GM19455 (cell line): ENCODE measurements around the gene DOK6.

ENCODE experiments used
- ATAC-seq: cut with Tn5 transposase; IDR thresholded peaks from one replicate; pipeline ENCODE4 v1.9.1; 2021; ENCODE audit not compliant: unreplicated experiment

Gene DOK6

DNA sequence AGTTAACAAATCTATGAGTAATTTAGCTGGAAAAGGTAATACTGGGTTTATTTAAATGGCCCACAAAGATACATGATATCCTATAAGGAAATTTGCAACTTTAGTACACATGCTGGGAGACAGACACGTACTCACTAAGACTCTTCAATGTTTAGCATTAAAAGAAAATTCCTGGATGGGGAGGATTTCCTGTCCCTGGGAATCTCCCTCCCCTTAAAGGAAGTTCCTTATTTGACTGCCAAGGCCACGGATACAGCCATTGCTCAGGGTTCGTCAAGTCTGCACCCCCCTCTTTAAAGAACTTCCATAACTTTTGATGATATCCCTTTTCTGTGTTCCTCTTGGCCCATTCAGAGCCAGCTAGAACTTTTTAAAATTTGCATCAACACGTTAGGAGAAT, 279.4 kb downstream of the DOK6 start:
- no peak for ATAC-seq

DNA sequence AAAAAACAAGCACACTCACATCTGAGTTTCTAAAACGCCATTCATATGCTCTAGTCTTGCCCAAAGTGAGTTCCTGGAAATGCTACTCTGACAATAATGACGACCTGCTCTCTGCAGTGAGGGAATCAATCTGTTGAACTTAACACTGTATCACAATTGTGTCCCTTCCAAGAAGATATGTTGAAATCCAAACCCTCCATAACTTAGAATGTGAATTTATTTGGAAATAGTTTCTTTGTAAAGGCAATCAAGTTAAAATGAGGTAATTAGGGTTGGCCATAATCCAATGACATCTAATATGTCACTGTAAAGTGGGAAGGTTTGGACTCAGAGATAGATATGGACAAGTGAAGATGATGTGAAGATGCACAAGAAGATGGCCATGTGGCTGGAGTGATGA, 282.5 kb downstream of the DOK6 start:
- ATAC-seq, result no peak

DNA sequence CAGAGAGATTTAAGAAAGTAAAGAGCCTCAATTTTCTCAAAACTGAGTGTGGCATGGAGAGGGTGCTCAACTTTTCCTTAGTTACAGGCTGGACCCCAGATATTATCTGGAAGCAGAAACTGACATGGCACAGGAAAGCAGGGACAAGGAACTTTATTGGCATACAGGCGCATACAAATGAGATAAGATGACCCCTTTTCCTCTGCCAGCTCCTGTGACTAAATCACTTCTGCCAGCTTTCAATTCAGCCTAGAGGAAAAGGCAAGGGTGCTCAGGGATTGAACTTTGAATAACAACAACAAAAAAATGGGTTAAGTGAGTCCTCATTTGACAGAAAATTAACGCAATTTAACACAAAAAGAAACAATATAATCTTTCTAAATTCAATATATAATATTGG, 284.1 kb downstream of the DOK6 start:
- ATAC-seq, result no peak

DNA sequence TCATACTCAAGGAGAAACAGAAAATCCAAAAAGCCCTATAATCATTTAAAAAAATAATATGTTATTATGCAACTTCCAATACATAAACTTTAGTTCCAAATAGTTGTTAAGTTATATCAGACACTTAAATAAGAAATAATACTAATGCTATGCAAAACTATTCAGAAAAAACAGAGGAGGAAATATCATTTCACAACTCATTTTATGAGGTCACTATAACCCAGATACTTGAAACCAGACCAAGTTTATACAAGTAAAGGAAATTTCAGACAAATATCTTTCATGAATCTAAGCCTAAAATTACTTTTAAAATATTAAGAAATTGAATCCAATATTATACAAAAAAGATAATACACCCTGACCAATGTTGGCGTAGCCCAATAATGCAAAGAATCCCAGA, 286.2 kb downstream of the DOK6 start:
- no peak for ATAC-seq

DNA sequence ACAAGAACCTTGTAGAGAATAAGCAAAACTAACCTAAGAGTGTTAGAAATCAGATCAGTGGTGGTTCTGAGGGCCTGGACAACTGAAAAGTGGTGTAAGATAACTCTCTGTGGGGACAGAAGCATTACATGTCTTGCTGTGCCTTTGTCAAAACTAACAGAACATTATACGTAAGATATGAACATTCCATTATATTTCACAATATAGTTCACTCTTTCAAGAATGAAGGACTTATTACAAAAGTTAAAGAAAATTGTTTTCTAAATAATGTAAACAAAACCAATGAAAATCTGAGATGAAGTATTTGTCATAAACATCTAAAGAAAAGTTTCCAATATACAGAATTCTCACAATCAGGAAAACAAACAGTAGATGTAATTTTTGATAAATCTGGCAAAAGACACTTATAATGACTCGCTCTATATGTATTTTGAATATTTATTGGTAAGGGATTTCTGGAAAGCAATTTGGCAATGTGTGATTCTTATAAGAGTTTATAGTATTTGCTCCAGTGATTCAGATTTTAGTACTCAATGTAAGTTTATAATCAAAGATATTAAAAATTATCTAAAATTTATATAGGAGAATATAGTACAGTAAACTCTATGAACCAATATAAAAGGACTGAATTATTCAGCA, 288.6 kb downstream of the DOK6 start:
- ATAC-seq, result no peak

DNA sequence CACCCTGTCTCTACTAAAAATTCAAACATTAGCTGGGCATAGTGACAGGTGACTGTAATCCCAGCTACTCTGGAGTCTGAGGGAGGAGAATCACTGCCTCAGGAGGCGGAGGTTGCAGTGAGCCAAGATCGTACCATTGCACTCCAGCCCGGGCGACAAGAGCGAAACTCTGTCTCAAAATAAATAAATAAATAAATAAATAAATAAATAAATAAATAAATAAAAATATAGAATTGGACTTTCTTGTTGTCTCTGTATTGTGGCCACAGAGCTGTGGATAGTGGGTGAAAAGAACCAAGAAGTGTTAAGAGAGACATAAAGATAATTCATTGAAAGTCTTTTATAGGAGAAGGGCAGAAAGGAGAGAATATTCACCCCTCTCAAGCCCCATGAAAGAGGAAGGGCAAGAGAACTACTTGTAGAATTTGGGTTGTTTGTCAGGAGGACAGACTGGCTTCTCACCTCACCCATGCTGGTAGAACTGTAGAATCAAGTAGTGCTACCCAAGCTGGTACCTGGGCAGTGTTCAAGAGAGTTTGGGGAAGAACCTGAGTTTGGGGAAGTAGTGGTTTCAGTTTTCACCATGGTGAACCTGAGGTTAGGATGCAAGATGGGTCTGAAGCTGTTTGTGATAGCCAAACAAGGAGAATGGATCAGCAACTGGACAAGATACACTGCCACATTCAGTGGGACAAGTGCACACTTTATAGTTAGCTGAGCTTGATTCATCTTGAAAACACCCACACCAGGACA, 290.5 kb downstream of the DOK6 start:
- ATAC-seq, result no peak

DNA sequence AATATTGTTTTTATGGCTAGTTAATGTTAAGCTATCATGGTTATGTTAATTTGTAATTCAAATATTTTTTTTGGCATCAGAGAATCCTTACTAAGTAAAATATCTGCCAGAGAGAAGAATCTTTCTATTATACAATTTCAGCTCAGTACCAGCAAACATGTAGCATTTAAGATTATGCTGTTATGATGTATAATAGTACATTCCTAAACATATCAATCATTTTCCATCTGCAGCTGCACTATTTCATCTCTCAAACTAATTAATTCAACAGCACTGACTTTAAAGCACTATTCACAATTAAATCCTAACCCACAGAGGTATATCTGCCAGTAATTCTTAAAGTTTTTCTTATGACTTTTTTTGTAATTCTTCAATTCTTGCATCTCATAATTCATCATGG, 296.4 kb downstream of the DOK6 start:
- no peak for ATAC-seq

DNA sequence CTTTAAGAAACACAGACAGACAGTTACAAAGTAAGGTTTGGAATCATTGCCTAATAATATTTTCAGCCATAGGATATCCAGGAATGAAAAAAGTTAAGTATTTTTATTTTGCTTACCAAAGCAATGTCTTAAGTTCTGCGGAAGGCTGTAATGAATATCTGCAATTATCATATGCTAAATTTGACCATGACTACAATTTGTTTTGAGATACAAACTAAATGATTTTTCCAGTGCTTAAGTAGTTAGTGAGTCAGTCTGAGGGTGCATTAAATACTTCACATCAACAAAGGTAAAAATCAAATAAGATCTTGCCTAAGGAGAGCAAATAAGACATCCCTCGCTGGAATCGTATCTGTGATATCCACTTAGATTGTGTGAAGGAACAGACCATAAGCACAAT, 297.0 kb downstream of the DOK6 start:
- ATAC-seq, result no peak

DNA sequence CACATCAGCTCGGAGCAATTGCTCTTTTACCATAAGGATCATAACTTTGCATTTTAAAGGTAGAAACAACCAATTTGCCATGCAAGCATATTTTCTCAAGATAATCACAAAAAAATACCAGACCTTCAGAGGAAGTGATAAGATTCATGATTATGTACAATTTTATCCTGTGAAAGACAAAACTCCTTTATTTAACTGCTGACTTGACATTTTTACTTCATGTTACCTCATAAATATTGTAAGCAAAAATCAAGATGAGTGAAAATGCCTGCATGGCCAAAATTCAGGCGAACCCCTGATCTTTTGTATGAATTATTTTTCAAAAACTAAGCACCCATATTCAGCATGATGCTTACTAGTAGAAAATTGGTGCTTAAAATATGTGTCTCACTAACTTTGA, 300.6 kb downstream of the DOK6 start:
- ATAC-seq, result no peak

DNA sequence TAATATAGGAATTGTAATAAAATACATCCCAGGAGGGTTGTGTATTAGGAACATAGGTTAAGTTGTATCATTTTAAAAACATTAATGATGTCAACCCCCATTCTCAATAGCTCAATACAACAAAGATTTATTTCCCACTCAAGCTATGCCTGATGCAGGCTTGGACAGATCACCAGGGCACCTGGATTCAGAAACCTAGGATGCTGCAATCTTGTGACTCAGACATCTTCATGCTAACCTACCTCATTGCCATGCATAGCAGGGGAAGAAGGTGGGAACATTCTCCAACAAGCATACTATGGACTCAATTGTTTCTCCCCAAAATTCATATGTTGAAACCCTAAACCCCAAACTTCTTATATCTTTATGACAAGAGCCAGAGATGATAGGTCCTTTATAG, 302.8 kb downstream of the DOK6 start:
- no peak for ATAC-seq

DNA sequence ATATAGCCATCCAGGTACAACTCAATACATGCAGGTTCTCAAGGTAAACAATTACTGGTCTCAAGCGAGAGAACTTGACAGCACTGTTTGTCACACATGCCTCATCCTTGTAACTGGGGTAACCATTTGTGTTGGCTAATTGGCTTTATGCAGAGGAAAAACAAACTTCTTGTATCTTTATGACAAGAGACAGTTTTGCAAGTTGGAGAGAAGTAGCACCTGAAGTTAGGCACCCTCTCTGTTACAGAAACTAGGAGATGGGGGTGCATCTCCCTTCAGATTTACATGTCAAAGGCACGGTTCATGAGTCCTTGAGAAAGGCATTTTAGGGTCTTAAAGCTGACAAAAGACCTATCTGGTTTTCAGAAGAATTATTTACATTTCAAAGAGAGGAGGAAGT, 305.3 kb downstream of the DOK6 start:
- ATAC-seq, result no peak

DNA sequence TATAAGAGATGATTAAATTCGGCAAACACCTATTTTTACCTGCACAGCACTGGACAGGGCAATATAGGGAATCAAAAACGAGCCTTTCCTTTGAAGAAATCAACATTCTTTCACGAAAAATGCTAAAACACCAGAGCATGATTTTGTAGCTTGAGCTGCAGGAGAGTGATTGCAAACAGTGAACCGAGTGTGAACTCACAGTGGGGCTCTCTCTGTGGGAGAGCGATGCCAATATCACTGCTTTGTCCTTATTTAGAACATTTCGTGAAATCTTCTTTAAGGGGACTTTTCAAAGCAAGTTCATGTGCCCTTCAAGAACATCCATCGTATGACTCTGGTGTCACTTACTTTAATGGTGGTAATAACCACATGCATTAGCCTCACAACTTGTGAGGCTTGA, 308.2 kb downstream of the DOK6 start:
- no peak for ATAC-seq

DNA sequence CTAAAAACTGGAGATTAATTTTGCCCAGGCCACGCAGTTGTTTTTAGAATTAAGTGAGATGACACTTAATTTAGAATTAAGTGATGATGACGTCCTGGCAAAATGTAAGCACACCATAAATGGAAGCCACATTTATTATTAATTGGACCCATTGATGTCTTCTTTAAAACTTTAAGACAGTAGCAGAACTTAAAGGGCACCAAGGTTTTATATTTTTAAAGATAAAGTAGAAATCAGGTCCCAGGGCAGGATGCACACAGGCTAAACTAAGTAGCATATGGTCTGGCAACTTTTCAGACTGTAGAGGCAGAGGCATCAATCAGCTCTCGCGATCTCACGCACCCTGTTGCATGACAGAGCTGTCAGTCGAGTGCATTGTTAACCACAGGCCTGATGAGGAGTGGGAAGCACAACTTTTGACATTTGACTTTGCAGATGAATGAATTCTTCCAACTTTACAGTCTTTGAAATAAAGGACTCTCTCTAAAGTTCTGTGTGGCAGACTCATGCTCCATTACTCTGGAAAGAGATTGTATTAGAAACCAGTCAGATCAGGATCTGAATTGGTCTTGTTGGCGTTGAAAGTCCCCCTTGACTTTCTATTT, 314.6 kb downstream of the DOK6 start:
- no peak for ATAC-seq

DNA sequence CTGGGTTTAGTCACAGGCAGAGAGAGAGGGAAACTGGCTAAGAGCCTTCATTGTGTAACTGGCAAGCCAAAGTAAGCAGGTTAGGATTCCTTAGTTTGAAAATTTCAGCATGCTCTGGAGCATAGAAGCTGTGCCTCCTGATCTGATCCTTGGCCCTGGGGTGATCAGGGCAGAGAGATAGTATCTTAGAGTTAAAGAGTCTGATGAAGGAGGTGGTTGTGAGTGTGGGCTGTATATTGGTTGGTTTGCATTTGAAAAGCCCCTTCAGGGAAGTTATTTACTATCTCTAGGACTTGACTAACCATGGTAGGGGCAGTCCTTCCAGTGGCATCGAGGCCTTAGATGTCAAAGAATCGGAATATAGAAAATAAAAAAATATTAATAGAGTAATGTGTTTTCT, 316.9 kb downstream of the DOK6 start:
- ATAC-seq, result no peak

DNA sequence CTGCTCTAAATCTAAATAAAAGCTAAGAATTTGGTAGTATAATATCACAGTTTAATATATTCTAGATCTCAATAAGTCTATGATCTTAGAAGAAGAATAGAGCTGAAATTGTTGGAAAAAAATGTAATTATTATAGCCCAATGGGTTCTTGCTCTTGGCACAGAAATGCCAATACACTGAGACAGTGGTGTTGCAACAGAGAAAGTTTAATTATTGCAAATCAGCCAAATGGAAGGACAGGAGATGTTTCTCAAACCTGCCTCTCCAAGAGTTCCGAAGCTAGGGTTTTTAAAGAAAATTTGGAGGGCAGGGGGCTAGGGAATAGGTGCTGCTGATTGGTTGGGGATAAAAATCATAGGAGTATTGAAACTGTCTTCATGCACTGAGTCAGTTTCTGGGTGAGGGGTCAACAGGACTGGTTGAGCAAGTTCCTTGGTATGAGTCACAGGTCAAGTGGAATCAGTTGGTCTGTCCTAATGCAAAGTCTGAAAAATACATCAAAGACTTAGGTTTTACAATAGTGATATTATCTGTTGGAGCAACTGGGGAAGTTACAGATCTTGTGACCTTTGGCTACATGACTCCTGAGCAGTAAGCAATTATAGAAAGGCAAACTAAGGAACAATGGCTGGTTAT, 318.3 kb downstream of the DOK6 start:
- no peak for ATAC-seq

DNA sequence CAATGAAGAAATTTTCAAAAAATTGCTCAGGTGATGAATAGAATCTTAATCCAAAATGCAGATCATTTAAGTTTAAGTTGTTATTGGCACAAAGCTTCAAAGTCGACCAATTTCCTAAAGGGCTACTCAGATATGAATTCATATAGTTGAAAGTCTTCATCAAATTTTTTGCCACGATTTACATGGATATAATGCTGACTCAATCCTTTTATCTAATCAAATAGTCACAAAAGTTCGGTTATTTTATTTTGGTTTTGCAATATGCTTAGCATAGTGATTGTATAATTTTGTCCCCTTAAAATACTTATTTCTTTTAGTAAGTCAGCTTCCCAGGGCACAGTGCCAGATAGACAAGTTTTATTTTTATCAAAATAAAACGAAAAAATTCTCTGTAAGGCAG, 319.7 kb downstream of the DOK6 start:
- no peak for ATAC-seq

DNA sequence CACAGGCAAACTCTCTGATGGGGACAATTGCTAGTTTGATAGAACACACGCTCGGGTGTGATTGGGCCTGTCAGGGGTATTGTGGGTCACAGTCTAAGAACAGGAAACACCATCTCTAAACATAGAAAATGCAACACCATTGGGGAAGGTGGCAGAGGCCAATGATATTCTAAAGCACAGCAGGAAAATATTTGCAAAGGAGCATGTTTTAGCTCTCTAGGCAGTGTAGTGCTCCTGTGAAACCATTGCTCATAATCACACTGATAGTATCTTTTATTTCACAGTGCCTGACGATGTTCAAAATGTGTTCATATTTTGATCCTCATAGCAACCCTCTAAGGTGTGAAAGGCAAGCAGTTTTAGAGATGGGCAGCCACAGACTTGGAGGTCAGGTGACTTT, 322.7 kb downstream of the DOK6 start:
- ATAC-seq, result no peak

DNA sequence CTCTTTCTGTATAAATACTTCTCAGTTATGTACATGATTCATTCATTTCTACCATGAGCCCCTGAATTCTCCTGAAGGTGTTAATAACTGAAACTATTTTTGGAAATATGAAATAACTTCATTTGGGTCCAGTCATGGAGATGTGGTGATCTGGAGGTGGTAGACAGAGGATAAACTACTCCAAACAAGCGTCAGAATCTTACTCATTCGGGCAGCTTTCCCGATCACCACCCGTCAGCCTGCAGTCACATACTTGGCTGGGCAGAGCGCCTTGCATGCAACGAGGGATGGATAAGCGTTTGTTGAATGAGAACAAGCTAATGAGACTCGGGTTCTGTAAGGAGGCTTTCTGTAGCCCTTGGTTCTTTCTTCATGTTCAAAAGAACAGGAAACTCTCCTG, 324.3 kb downstream of the DOK6 start:
- no peak for ATAC-seq

DNA sequence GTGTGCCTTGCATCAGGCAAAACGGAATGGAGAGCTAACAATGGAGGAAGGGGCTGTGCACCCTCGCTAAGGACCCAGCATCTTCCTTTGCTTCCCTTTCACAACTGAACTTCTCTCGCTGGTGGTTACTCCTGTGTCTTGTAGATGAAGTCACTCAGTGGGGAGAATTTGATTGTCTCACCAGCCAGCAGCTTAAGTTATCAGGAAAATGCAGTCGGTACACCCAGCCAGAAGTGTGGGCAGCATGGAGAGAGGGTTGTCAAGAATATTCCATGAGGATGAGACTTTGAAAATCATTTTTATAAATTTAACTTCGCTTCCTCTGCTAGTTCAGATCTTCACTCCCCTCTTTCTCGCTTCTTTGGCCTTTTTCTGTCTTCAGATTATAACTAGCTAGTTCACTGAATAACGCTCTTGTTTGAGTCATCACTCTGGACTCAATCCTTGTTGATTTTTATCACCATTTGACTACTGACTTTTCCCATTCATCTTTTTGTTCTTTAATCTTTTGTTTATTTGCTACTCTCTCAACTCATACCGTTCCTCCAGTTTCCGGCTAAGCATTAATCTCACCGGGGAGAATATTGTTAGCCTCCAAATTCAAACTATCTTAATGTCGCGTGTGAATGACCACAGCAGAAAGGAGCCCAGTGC, 325.3 kb downstream of the DOK6 start:
- no peak for ATAC-seq

DNA sequence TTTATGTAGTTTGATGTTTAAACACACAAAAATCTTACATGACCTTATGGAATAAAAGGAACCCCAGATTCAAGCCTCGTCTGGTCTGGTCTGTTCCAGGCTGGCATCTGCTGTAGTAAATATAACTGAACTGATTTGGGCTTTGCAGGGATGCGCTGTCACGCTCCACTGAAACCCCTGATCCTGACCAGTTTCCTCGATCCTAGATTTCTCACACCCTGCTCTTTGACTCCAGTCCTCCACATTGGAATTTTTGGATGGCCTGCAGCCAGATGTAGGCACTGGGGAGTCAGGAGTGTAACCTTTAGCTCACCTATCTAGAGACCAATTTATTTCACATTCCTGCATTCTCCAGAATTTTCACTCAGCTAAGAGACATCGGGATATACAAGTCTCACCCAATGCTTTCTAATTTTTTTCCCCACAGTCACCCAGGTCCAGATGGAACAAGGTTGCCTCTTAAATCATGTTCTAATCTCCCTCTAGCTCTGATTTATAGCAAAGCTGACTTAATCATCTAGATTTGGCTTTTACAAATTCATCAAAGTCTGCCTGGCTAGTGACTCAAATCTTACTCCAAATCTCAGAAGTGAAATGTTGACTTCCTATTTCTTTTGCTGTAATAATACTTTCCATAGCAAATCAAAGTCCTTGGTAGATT, 327.4 kb downstream of the DOK6 start:
- ATAC-seq, result no peak

DNA sequence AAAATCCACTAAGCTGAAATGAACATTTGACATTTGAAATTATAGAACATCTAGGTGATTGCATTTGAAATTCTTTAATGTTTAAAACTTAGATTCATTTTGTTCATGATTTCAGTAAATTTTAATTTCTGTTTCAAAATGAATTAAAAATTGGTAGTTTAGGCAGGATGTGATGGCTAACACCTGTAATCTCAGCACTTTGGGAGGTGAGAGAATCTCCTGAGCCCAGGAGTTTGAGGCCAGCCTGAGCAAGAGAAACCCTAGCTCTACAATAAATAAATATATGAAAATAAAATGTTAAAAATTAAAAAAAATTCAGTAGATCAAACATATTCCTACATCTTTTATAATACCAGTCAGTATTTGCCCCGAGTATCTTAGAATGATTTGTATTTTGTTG, 330.0 kb downstream of the DOK6 start:
- no peak for ATAC-seq
